ENCODE measurements around the gene RANGRF. TPM values are rescaled to one million over a fixed set of nuclear protein-coding genes. Genes with fewer than 3 reads are reported as not detected.

The RANGRF gene
- total and polyA plus RNA-seq, 4 donors: 6.9 to 19.9 (median 8.9) TPM

- 19% methylated on average over 17 of the region's 17 CpGs for WGBS
- H3K27ac ChIP-seq (ENCODE audit: low read depth in 1 of 2, low read length in 2 of 2): peak overlapping the region; percentile 83 to 88
These were observed 580 bp downstream of the RANGRF start for GRCh38 chr17:8289103-8289397.

DNA sequence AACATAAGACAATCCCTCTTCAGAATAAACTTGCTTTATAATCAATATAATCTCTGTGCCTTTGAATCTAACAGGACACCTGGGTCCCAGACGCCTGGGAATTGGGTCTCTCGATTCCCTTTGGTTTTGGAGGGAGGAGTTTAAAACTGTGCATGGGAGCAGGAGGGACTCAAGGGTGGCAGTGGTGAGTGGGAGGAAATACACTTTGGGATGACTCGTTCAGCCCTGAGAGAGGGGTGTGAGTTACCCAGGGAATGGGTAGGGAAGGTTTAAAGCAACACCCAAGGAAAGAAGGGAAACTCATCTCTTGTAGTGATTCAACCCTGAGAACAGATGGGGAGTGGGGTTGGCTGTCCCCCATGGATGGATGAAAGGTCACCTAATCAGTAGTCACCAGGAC, 1.6 kb downstream of the RANGRF start:
- Histone ChIP-seq H3K9ac (ENCODE audit: low read depth in 1 of 2, low read length in 2 of 2) (no peak overlapping the region), H3K9me3 (ENCODE audit: control insufficient read depth in 4 of 4, low read length in 3 of 4) (no peaks in the 10 kb centered on the region), H3K4me1 (ENCODE audit: control insufficient read depth in 4 of 4, insufficient read depth in 4 of 4, low read length in 3 of 4) (peaks cover 14 to 50% (median 42%) of the 10 kb centered on the region in 4 donors), H3K27me3 (ENCODE audit: control insufficient read depth in 4 of 4, insufficient read depth in 4 of 4, low read length in 3 of 4) (no peaks in the 10 kb centered on the region), H3K36me3 (ENCODE audit: control insufficient read depth in 4 of 4, insufficient read depth in 3 of 4, low read depth in 1 of 4, low read length in 3 of 4) (no peaks in the 10 kb centered on the region), H3K4me3 (ENCODE audit: low read depth in 1 of 3, low read length in 3 of 3) (no peak overlapping the region), H3K27ac (ENCODE audit: low read depth in 1 of 2, low read length in 2 of 2) (no peak overlapping the region)
- no peak for TF ChIP-seq FOXA1 (IDR thresholded peaks at IDR 0.05)
- TF ChIP-seq RAD21 (IDR thresholded peaks at IDR 0.05): no peak
- TF ChIP-seq, protein P1, sequence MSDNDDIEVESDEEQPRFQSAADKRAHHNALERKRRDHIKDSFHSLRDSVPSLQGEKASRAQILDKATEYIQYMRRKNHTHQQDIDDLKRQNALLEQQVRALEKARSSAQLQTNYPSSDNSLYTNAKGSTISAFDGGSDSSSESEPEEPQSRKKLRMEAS (IDR thresholded peaks at IDR 0.05): no peak
- no peak for TF ChIP-seq NR2F2 (IDR thresholded peaks at IDR 0.05)
- TF ChIP-seq HNF4A (conservative IDR thresholded peaks at IDR 0.05): no peak
- no peak for TF ChIP-seq FOXA2 (IDR thresholded peaks at IDR 0.05)
- TF ChIP-seq GABPA (IDR thresholded peaks at IDR 0.05 in 1 of 2, conservative IDR thresholded peaks at IDR 0.05 in 1 of 2): no peak
- TF ChIP-seq, protein P2, sequence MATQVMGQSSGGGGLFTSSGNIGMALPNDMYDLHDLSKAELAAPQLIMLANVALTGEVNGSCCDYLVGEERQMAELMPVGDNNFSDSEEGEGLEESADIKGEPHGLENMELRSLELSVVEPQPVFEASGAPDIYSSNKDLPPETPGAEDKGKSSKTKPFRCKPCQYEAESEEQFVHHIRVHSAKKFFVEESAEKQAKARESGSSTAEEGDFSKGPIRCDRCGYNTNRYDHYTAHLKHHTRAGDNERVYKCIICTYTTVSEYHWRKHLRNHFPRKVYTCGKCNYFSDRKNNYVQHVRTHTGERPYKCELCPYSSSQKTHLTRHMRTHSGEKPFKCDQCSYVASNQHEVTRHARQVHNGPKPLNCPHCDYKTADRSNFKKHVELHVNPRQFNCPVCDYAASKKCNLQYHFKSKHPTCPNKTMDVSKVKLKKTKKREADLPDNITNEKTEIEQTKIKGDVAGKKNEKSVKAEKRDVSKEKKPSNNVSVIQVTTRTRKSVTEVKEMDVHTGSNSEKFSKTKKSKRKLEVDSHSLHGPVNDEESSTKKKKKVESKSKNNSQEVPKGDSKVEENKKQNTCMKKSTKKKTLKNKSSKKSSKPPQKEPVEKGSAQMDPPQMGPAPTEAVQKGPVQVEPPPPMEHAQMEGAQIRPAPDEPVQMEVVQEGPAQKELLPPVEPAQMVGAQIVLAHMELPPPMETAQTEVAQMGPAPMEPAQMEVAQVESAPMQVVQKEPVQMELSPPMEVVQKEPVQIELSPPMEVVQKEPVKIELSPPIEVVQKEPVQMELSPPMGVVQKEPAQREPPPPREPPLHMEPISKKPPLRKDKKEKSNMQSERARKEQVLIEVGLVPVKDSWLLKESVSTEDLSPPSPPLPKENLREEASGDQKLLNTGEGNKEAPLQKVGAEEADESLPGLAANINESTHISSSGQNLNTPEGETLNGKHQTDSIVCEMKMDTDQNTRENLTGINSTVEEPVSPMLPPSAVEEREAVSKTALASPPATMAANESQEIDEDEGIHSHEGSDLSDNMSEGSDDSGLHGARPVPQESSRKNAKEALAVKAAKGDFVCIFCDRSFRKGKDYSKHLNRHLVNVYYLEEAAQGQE (IDR thresholded peaks at IDR 0.05): no peak
- no peak for TF ChIP-seq JUND (IDR thresholded peaks at IDR 0.05)
- no peak for TF ChIP-seq EGR1 (IDR thresholded peaks at IDR 0.05; ENCODE audit: low read depth in 2 of 2)
- TF ChIP-seq RXRA (IDR thresholded peaks at IDR 0.05): no peak
- TF ChIP-seq ZBTB33 (IDR thresholded peaks at IDR 0.05): no peak
- DNase-seq (ENCODE audit: low spot score): no peak
- 62% methylated on average over 3 of the region's 3 CpGs for WGBS

More at GRCh38 chr17:8289103-8289397, 580 bp downstream of the RANGRF start:
- DNase-seq (ENCODE audit: low spot score): no peak
- Histone ChIP-seq H3K4me1 (ENCODE audit: control insufficient read depth in 4 of 4, insufficient read depth in 4 of 4, low read length in 3 of 4) (peaks cover 8 to 46% (median 39%) of the 10 kb centered on the region in 4 donors), H3K9me3 (ENCODE audit: control insufficient read depth in 4 of 4, low read length in 3 of 4) (no peaks in the 10 kb centered on the region), H3K27me3 (ENCODE audit: control insufficient read depth in 4 of 4, insufficient read depth in 4 of 4, low read length in 3 of 4) (no peaks in the 10 kb centered on the region), H3K9ac (ENCODE audit: low read depth in 1 of 2, low read length in 2 of 2) (no peak overlapping the region), H3K4me3 (ENCODE audit: low read depth in 1 of 3, low read length in 3 of 3) (peak overlapping the region; percentile 54 to 85 (median 68)), H3K36me3 (ENCODE audit: control insufficient read depth in 4 of 4, insufficient read depth in 3 of 4, low read depth in 1 of 4, low read length in 3 of 4) (no peaks in the 10 kb centered on the region)
- TF ChIP-seq GABPA (IDR thresholded peaks at IDR 0.05 in 1 of 2, conservative IDR thresholded peaks at IDR 0.05 in 1 of 2) (no peak), FOXA2 (IDR thresholded peaks at IDR 0.05) (no peak), HNF4G (IDR thresholded peaks at IDR 0.05) (no peak), SP1 (IDR thresholded peaks at IDR 0.05) (no peak), FOXA1 (IDR thresholded peaks at IDR 0.05) (no peak)
- TF ChIP-seq, protein P1 (IDR thresholded peaks at IDR 0.05): no peak

All from liver (tissue), 9 donors.